HG02973 (cell line): ENCODE measurements around the gene FOXA1.

Source experiments
- ATAC-seq: cut with Tn5 transposase; IDR thresholded peaks from one replicate; pipeline ENCODE4 v1.9.1; 2021; ENCODE audit warnings: moderate library complexity; ENCODE audit not compliant: unreplicated experiment

Gene FOXA1

GRCh38 chr14:37602605-37603453, 7.8 kb upstream of the FOXA1 start:
- ATAC-seq, result no peak

- ATAC-seq, result no peak
These were observed 6.8 kb upstream of the FOXA1 start for GRCh38 chr14:37601865-37602264.

- no peak for ATAC-seq
These were observed 6.1 kb upstream of the FOXA1 start for GRCh38 chr14:37600880-37601741.

- no peak for ATAC-seq
These were observed 4.7 kb upstream of the FOXA1 start for GRCh38 chr14:37599507-37600368.

DNA sequence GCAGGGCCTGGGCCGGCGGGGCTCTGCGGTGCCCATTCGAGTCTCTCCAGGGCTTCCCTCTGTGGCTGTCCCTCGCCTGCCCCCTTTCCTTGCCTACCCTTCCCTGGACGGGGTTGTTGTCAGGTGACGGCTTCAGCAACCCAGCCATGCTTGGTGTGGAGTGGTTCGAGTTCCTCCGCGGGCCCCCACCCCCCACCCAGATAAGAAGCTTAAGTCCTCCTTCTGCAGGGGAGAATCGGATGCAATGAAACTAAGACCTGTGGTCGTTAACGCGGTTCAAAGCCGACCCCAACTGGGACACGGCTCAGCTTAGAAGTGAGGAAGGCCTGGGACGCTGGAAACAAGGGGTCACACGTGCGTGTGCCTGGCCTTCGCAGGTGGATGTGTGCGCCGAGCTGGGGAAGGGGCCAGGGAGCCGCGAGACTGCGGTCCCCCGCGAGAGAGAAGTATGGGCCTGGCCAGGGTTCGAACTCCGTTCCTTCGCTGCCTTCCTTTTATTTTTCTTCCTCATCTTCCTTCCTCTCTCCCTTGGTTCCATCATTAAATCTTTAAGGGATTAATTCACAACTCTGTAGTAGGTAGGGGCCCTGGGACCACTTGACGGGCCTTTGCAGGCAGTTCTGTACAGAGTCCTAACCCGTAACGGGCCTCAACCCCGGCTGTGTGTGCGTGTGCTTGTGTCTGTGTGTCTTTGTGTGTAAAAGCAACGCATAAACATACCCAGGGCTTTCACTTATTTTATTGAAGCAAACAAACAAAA, 3.9 kb upstream of the FOXA1 start:
- ATAC-seq, result no peak

GRCh38 chr14:37597914-37598746, 3.1 kb upstream of the FOXA1 start:
- no peak for ATAC-seq

DNA sequence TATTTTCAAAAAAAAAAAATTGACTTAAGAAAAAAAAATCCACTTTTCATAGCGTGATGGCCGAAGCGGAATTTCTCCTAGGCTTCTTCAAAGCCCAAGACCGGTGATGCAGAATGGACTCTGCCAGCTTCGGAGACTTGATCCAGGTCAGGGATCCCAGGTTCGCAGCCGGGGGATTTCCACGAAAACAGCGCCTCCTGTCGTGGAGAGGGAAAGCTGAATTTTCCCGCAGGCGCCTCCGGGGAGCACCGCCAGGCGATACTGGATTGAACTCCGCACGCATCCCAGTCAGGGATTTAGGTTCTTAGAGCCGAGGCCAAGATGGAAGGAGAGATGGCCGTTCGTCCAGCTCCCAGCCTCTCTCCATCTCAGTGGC, 2.5 kb upstream of the FOXA1 start:
- no peak for ATAC-seq

DNA sequence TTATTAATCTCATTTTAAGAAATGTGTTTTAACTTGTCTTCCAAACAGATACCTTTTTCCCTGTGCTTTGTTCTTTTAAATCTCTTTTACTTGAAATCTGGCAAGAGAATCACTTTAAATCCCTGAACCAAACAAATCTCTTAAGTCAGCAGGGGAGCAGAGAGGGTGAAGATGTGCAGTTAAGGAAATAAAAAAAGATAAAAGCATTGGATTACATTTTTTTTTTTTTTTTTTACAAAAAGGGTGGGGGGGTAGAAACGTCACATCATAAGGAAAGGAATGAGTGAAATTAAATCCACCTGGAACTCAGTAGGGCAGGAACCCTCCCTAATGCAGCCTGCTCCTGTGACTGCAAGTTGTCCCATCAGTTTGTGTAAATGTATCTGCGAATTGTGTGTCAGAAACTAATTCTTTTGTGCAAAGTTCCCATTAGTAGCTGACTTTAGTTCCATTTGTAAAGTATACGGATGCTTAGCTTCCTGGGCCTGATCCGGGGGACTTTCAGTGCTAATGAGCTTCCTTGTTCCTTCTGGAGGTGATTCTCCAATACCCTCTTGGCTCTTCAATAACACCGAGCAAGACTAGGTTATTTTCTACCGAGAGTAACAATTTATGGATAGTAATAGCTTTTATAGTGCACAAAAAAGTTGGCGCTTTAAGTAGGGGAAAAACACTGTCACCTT, 1.9 kb upstream of the FOXA1 start:
- ATAC-seq, result no peak

- peak; percentile 80 for ATAC-seq
These were observed 966 bp upstream of the FOXA1 start for GRCh38 chr14:37595809-37596621.

DNA sequence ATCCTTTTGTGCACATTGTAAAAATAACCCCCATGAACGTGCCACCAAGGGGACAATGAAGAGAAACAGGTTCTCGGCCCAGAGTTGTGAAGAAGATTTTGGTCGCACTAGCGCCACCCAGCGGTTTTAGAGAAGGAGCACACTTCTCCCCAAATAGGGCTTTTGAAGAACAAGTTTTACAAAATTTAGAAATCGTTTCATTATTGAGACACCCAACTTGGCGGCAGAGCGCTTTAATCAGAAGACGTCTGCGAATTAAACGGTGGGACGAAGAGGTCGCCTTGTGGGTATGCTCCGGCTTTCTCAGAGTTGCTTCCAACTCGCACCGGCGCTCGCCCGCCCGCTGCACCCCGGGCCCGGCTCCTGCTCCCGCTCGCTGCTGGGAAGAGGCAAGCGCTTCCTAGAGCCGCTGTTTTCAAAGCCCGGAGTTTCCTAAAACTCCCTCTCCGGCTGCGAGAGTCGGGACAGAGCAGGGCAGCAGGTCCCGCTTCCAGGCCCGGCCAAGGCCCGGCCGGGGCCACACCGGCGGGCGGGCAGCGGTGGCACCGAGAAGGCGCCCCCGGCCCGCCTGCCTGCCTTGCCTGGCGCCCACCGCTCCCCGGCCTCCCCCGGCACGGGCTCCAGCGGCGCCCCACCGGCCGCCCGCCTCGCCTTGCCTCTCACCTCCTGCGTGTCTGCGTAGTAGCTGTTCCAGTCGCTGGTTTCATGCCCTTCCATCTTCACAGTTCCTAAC, 645 bp downstream of the FOXA1 start:
- no peak for ATAC-seq

GRCh38 chr14:37593511-37594237, 1.4 kb downstream of the FOXA1 start:
- no peak for ATAC-seq

GRCh38 chr14:37592482-37593408, 2.3 kb downstream of the FOXA1 start:
- ATAC-seq, result no peak

- ATAC-seq, result no peak
These were observed 3.0 kb downstream of the FOXA1 start for GRCh38 chr14:37591941-37592481.

DNA sequence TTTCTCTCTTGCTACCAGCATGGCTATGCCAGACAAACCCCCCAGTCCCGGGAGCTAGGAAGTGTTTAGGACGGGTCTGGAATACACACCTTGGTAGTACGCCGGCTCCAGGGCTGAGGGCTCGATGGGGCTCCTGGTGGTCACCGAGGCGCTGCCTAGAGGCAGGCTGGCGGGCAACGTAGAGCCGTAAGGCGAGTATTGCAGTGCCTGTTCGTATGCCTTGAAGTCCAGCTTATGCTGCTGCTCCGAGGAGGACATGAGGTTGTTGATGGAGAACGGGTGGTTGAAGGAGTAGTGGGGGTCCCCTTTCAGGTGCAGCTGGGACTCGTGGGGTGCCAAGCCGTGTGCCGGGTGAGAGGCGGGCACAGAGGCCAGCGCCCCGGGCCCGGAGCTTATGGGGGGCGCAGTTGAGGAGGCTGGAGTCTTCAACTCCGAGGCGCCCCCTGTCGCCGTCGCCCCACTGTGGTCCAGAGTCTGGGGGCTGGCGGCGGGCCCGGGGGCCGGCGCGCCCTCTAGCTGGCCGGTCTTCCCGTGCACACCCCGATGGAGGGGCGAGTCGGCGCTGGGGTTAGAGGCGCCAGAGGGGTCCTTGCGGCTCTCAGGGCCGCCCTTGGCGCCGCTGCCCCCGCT, 3.6 kb downstream of the FOXA1 start:
- ATAC-seq, result no peak
